ENCODE results near the gene AKAP6.

Gene AKAP6

GRCh38 chr14:32494609-32495434 lies 165.7 kb downstream of the AKAP6 start:
- no peak for DNase-seq

- DNase-seq, result no peak
Measured at GRCh38 chr14:32495435-32495734, 166.3 kb downstream of the AKAP6 start.

GRCh38 chr14:32497248-32497647 lies 168.2 kb downstream of the AKAP6 start:
- no peak for DNase-seq

- peak; percentile 21 for DNase-seq
Measured at GRCh38 chr14:32507029-32507984, 178.2 kb downstream of the AKAP6 start.

- DNase-seq, result no peak
Measured at GRCh38 chr14:32508281-32508680, 179.2 kb downstream of the AKAP6 start.

- DNase-seq, result no peak
Measured at GRCh38 chr14:32509632-32510187, 180.6 kb downstream of the AKAP6 start.

GRCh38 chr14:32510815-32511214 lies 181.7 kb downstream of the AKAP6 start:
- DNase-seq, result no peak

- no peak for DNase-seq
Measured at GRCh38 chr14:32512348-32512747, 183.2 kb downstream of the AKAP6 start.

GRCh38 chr14:32512813-32513212 lies 183.7 kb downstream of the AKAP6 start:
- no peak for DNase-seq

- no peak for DNase-seq
Measured at GRCh38 chr14:32513571-32514009, 184.5 kb downstream of the AKAP6 start.

- DNase-seq, result no peak
Measured at GRCh38 chr14:32514236-32514635, 185.1 kb downstream of the AKAP6 start.

GRCh38 chr14:32514681-32515080 lies 185.6 kb downstream of the AKAP6 start:
- DNase-seq, result no peak

- DNase-seq, result no peak
Measured at GRCh38 chr14:32524609-32525375, 195.7 kb downstream of the AKAP6 start.

GRCh38 chr14:32525591-32525990 lies 196.5 kb downstream of the AKAP6 start:
- DNase-seq, result no peak

- no peak for DNase-seq
Measured at GRCh38 chr14:32530800-32531199, 201.7 kb downstream of the AKAP6 start.

GRCh38 chr14:32531942-32532515 lies 202.9 kb downstream of the AKAP6 start:
- no peak for DNase-seq

- no peak for DNase-seq
Measured at GRCh38 chr14:32534145-32534544, 205.0 kb downstream of the AKAP6 start.

- no peak for DNase-seq
Measured at GRCh38 chr14:32536175-32536574, 207.1 kb downstream of the AKAP6 start.

- no peak for DNase-seq
Measured at GRCh38 chr14:32537166-32537565, 208.1 kb downstream of the AKAP6 start.

GRCh38 chr14:32542507-32542906 lies 213.4 kb downstream of the AKAP6 start:
- no peak for DNase-seq

- no peak for DNase-seq
Measured at GRCh38 chr14:32545095-32545494, 216.0 kb downstream of the AKAP6 start.

GRCh38 chr14:32545506-32546210 lies 216.6 kb downstream of the AKAP6 start:
- DNase-seq, result no peak
